COR-L47 (cell line): ENCODE data around the gene TYW1.
"Not testable (repeated sequence)": the region's sequence is repeated elsewhere in the genome, so short reads cannot be mapped to it uniquely, and the experiment has no call there.

Experiments
- DNase-seq: peaks from one replicate; lab custom pipeline; 2025; lab: John Stamatoyannopoulos, UW

The TYW1 gene

DNA sequence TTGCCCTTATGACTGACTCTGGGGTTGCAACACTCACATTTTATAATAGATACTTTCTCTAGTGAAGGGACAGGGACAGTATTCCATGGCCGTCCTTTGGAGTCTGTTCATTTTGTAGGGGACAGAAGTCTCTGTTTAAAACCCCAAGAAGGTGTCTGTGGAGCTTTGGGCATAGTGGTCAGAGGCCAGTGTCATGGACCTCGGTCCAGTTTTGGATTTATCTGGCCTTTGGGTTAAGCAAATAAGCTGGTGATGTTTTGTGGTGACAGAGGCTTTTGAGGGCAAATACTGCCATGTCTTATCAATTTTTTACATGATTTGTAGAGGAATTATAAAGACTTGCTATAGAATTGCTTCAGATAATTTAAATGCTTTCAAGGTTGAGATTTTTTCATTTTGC, 50.2 kb downstream of the TYW1 start:
- DNase-seq = not testable (repeated sequence)

GRCh38 chr7:67049908-67050307, 53.3 kb downstream of the TYW1 start:
- not testable (repeated sequence) for DNase-seq

GRCh38 chr7:67052161-67052560, 55.5 kb downstream of the TYW1 start:
- not testable (repeated sequence) for DNase-seq

GRCh38 chr7:67056683-67057082, 60.0 kb downstream of the TYW1 start:
- DNase-seq = no peak

GRCh38 chr7:67061321-67061720, 64.7 kb downstream of the TYW1 start:
- not testable (repeated sequence) for DNase-seq

- not testable (repeated sequence) for DNase-seq
These were observed 66.2 kb downstream of the TYW1 start for GRCh38 chr7:67062802-67063201.

DNA sequence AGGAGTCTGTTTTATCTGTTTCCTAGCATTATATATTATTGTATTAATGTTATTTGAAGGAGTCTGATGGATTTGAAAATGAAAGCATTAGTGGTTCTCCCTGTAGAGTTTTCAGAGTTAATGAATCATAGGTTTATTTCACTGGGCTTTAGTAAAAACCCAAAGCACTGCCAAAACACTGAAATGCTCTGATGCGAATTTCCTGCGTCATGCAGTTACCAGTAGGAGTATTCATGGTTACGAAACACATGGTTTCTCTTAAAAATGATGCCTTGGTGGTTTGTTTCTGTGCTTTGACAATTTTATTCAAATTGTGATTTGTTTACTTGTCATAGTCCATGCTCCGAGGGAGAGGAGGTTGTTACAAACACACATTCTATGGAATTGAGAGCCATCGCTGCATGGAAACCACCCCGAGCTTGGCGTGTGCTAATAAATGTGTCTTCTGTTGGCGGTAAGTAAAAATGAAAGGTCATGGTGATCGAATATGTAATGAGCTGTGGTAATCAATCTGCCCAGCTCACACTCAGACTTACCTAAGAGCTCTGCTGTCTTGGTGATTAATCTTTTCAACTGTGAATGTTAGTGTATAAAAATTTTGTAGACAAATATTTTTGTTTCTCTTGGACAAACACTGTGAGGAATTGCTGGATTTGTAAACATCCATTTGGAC, 70.5 kb downstream of the TYW1 start:
- not testable (repeated sequence) for DNase-seq

- not testable (repeated sequence) for DNase-seq
These were observed 79.5 kb downstream of the TYW1 start for GRCh38 chr7:67076120-67076519.

DNA sequence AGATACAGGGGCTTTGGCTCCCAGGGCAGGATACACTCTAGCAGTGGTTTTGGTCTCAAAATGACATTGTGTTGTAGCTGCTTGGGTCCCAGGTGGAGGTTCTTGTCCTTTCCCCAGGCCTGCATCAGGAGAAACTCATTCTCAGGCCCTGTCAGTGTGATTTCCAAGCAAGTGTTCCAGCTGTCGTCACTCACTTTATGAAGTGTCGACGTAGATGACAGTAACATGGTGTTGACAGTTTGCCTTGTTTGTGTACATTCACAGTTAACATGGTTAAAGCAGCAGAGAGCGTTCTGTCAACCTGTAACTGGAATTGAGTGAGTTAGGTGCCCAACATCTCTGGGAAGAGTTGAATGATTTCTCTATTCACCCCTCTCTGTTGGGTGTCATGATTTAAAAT, 86.2 kb downstream of the TYW1 start:
- DNase-seq = not testable (repeated sequence)

- not testable (repeated sequence) for DNase-seq
These were observed 92.6 kb downstream of the TYW1 start for GRCh38 chr7:67089261-67089660.

DNA sequence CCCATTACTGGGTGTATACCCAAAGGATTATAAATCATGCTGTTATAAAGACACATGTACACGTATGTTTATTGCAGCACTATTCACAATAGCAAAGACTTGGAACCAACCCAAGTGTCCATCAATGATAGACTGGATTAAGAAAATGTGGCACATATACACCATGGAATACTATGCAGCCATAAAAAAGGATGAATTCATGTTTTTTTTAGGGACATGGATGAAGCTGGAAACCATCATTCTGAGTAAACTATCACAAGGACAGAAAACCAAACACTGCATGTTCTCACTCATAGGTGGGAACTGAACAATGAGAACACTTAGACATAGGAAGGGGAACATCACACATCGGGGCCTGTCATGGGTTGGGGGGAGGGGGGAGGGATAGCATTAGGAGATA, 94.4 kb downstream of the TYW1 start:
- DNase-seq = not testable (repeated sequence)

DNA sequence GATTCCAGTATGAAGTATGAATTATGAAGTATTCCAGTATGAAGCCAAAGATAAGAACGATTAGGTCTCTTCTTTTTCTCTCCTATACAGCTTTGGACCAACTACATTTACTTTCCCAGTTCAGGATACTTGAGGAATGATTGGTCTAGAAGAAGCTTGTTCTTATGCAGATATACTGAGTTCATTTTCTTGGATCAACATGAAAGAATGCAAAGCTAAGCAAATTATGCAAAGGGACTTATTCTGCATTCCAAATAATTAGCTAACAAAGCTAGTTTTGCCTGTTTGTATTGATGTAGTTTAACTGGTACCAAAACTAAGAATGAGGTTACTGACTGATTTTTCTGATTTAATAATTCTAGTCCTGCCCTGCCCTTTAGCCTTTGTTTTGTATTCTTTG, 101.4 kb downstream of the TYW1 start:
- DNase-seq = not testable (repeated sequence)

DNA sequence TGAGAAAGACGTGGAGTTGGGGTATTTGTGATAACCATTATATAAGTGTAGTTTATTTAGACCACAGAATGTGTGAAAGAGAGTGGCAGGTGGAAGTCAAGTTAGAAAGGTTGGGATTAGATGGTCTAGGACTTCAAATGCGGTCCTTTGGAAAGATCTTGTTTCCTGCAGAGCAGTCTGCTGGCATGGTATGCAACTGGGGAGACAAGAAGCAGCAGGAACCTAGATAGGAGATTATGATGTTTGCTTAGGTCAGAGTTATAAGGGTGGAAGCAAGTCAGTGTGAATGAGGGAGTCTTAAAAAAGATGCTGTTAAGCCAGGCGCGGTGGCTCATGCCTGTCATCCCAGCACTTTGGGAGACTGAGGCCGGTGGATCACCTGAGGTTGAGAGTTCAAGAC, 102.8 kb downstream of the TYW1 start:
- not testable (repeated sequence) for DNase-seq

- not testable (repeated sequence) for DNase-seq
These were observed 103.4 kb downstream of the TYW1 start for GRCh38 chr7:67100038-67100437.

DNA sequence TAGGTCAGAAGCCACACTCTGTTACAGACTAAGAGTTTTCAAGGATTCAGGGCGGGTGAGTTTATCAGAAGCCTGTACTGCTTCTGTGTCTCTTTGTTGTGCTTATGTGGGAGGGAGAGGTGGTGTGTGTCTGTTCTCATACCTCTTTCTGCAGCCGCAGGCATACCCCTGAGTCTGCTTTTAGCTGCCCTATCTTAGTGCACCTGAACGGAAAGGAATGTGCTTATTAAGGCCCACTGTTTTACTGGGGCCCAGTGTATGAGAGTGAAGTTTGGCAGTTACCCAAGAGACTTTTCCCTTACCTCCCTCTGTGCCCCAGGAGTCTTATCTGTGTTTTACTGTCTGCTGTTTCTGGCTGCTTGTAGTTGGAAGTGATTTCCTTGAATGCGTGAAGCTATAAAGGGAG, 104.3 kb downstream of the TYW1 start:
- no peak for DNase-seq

DNA sequence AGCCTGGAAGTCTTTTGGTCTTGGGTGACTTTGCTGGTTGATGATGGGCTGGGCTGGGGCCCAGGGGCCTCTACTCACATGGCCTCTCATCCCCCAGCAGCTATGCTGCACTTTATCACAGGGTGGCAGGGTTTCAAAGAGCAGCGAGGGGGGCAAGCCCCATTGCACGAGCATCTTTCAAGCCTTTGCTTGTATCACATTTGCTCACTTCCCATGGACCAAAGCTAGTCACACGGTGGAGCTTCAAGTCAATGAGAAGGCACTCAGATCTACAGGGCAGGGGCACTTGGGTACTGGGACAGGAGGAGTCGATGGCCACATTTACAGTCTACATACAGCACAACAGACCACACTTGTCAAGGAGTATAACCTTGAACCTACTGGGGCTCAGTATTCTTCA, 108.3 kb downstream of the TYW1 start:
- not testable (repeated sequence) for DNase-seq

GRCh38 chr7:67105377-67105776, 108.7 kb downstream of the TYW1 start:
- DNase-seq = no peak

DNA sequence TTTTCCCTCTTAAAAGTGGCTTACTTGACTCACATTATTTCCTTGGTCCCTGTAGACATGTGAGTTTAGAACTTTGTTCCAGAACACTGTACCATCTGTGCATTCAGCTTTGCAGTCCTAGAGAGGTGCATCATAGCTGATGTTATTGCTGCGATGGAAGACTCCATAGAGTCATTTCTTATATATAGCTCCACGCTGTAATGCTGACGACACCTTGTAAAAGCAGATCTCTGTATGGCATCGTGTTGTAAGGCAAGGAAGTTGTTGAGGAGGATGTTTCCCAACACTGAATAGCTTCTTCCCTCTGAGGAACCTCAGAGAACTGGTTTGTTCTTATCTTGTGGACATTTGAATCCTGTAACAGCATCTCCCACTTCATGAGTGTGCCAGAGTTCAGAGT, 109.6 kb downstream of the TYW1 start:
- DNase-seq = not testable (repeated sequence)

- DNase-seq = not testable (repeated sequence)
These were observed 114.7 kb downstream of the TYW1 start for GRCh38 chr7:67111342-67111741.

GRCh38 chr7:67114483-67115246, 118.0 kb downstream of the TYW1 start:
- not testable (repeated sequence) for DNase-seq

DNA sequence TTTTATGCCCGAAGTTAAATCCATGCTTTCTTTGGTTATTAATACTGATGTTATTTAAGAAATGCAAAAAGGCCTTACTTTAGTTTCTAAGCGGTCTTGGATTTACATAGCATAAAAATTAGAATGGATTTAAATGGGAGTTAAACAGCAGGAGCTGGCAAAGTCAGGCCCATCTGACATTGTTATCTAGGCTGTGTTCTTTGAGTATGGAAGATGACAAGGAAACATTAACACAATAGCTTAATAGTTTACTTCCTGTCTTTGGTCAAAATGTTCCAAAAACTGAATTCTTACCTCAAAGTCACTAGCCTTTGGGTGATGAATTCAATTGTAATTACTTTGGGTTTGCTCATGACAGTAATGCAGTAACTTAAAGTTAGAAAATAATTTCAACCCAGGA, 123.9 kb downstream of the TYW1 start:
- DNase-seq = not testable (repeated sequence)

DNA sequence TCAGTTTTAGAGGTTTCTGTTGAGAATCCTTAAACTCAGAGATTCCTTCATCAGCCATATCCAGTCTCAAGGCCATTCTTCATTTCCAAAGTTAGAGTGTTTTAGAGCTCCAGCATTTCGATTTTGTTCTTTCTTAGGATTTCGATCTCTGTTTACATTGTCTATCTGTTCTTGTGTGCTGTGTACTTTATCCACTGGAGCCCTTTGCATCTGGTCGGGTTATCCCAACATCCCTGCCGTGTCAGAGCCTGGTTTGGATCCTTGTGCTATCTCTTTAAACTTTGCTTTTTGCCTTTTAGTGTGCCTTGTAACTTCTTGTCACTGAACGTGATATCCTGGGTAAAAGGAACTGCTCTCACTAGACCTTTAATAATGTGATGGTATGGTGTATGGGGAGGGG, 131.6 kb downstream of the TYW1 start:
- not testable (repeated sequence) for DNase-seq

DNA sequence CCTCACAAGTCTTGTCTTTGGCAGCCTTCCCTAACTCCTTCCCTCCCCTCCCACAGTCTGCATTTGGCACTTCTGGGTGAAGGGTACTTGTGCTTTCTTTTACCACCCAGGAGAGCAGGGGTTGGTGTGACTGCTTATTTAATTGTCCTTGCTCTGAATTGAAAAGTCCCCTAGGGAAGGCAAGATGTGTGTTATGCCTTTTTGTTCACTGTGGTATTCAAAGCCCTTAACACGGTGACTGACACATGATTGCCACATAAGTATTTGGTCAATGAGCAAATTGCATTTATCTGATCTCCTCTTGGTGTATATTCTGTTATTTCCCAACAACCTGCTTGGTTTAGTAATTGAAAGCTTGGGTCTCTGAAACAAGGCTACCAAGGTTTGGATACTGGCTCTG, 134.1 kb downstream of the TYW1 start:
- not testable (repeated sequence) for DNase-seq
